ENCODE data around the gene TNP1.

Gene TNP1

DNA sequence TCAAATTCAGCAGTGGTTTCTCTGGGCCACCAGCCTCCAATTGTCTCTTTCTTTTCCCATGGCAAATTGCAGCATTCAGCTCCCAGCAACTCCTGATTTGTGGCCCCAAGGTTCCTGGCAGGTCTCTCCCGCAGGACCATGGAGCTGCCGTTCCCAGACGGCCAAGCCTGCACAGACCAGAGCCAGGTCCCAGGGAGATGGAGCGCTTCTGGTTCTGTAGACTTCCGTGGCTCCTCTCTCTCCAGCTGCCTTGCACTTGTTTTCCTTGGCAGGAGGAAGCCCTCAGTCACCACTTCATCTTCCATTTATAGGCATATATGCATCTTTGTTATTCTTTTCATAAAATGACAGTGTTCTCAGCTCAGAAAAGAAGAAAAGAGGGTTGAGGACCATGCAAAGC is 21.7 kb downstream of the TNP1 start:
- DNase-seq (ENCODE audit: low read depth), result peak; percentile 34

GRCh38 chr2:216837740-216838139 is 22.1 kb downstream of the TNP1 start:
- DNase-seq (ENCODE audit: low read depth), result no peak

GRCh38 chr2:216833061-216833460 is 26.8 kb downstream of the TNP1 start:
- DNase-seq (ENCODE audit: low read depth), result no peak

DNA sequence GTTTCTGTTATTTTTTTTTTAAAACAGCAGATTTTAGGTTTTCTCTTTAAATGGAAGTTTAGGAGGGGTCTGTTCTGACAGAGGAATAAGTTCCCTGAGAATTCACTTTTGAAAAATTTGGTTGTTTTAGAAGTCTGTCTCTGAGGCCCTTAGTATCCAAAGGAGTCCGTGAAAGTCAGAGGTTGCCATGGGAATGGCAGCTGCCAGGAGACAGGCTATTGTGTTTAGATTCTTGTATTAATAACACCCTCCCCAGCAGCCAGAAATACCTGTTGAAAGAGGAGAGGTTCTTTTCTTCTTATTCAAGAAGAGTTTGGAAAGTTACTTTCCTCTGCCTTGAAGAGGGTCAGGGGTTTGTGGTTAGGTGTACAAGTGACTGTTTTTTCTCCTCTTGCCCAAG is 29.5 kb downstream of the TNP1 start:
- no peak for DNase-seq (ENCODE audit: low read depth)

DNA sequence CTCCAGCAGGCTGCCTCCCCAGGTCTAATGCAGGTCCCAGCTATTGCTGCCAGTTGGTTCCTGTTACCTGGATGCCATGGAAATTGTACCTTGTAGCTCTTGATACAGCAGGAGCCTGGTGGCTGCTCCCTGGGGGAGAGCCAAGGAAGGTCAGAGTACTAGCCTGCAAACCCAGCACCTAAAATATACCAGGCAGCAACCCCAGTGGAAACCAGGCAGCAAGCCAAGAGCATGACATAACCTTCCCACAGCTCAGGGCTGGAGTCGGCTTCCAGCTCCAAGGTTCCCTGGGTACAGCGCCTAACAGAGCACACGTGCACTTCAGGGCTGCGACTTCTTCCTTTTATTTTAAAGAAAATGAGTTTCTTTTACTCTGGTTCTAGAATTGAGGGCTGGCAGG is 30.3 kb downstream of the TNP1 start:
- DNase-seq (ENCODE audit: low read depth), result peak; percentile 65

DNA sequence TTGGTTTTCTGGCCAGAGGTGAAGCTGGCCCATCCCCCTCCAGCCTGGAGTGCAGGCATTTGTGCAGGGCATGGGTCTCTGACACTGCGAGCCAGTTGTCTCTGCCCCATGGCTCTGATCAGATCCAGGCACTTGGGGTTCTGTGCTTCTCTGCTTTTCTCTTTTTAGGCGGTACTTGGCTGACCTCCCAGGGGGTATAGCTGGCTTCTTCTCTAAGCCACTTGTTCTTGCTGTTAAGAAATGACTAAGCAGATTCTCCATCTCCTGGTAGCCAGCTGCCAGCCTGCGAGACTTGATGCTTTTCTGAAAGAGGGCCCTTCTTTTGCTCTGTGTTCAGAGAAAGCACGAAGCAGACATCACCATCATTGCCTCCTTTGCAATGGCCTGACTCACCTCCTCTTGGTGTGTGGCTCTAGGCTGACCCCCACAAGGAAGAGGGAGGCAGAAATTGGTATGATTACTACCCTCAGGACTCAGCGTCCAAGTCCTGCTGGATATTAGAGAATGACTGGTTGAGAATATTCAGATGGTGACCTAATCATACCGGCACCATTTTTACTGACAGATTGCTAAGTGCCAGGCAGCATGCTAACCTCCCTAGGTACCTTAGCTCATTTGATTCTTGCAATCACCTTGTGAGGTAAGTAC is 32.7 kb downstream of the TNP1 start:
- DNase-seq (ENCODE audit: low read depth), result no peak

DNA sequence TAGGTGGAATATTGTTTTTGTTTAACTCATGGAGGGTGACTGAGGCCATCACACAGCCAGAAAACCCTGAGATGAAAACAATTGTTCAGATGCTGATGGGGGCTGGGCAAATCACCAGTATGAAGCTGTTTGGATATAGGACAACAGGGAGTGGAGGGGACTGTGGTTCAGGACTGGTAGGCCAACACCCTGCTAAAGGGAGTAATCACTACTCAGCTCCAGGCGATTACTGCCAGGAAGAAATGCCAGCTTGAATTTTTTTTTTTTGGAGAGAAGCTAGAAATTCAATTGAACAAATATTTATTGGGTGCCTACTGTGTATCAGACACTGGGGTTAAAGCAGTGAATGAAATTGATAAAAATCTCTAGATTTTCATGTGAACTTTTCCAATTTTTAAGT is 37.4 kb downstream of the TNP1 start:
- DNase-seq (ENCODE audit: low read depth), result no peak

DNA sequence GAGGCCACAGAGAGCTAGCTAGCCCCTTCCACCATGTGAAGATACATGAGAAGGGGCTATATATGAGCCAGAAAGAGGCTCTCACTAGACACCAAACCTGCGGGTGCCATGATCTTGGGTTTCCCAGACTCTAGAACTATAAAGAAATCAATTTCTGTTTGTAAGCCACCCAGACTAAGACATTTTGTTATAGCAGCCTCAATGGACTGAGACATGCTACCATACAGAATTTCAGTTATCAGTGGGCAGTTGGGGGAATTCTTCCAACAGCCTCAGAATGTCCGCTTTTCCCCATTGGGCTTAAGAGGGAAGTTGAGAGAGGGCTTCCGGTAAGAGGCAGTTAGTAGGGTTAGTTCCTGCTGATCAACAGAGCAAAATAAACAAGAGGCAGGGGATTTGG is 39.2 kb downstream of the TNP1 start:
- no peak for DNase-seq (ENCODE audit: low read depth)

DNA sequence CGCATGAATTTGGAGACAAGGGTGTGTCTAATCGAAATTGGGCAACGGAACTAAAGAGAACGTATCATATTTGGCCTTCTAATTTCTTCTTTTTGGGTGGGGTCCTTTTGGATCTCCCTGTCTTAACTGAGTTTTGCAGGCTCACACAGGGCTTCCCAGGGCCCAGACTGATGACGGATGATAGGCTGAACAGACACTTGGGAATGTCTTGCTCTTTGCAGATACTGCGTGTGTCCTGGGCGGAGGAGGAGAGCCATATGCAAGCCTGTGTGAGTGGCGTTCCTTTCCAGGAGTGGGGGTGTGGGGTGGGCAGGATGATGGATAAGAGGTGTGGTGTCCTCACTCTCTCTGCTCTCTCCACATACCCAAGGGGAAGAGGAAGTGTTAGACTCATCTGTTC is 40.1 kb downstream of the TNP1 start:
- no peak for DNase-seq (ENCODE audit: low read depth)

GRCh38 chr2:216819055-216819454 is 40.8 kb downstream of the TNP1 start:
- no peak for DNase-seq (ENCODE audit: low read depth)

DNA sequence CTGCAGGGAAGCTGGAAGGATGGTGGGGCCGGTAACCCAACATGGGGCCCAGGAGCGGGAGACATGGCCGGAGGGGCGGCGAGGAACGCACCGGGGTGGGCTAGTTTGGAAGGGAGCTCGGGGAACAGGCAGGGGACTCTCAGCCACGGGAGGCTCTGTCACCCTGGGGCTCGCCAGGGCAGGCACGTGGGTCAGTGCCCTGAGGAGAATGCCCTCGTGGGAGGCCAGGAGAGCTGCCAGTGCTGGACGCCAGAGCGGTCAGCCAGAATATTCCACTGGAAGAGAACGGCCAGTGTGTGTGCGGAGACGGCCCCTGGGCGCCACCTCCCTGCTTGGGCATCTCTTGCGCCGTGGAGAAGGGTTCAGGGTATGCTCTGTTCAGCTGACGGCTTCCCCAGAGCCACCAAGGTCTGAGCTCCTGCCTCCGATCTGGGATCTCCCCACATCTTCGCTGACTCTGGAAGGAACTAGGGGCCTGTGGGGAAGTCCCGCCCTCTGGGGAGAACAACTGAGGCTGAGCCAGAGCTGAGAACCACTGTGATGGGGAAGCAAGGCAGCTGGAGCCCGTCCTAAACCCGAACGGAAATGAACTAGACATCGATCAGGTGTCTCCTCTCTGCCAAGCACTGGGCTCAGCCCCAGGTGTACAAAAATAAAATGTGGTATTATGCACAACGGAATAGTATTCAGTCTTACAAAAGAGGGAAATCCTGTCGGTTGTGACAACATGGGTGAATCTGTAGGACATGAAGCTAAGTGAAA is 49.3 kb downstream of the TNP1 start:
- no peak for DNase-seq (ENCODE audit: low read depth)
